Measurements from ENCODE around the gene CHI3L1. TPM values are rescaled to one million over a fixed set of nuclear protein-coding genes. Genes with fewer than 3 reads are reported as not detected.

The CHI3L1 gene
- total RNA-seq, 1 experiment from 2014 or later = not detected

DNA sequence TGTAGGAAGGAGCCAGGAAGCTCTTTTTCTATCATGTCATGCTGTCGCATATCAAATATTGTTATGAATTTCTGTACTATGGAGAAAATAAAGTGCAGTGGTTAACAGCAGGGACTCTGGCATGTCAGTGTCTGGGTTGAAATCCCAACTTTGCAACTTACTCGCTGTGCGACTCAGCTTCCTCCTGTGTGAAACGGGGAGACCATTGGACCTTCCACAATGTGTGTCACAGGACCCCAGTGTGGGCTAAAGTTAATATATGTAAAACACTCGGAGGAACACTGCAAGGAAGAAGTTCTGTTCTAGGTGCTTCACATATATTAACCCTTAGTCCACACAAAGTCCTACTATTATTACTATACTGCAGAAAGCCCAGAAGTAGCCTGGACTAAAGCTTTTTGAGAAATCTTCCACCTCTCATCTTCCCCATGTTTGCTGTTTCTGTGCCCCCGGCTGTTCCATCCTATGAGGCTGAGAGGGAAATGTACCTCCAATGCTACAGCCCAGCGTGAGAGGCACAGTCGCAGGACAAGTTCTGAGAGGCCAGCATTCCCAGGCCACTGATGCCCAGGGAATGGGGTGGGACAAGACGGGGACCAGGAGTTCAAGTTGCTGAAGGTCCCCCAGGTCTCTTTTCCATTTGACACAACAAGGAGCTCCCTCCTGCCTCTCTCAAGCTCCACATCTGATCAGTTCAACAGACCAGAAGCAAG lies 41.0 kb upstream of the CHI3L1 start:
- no CpG with 5 or more reads among the region's 9 CpGs for WGBS (ENCODE audit: extremely low coverage, insufficient read length, low lambda C conversion rate)

More for the DNA sequence above, 41.0 kb upstream of the CHI3L1 start:
- Histone ChIP-seq H4K91ac (ENCODE audit: insufficient read length, low read depth, low read length) (no peak overlapping the region), H3K4ac (ENCODE audit: low read depth, low read length) (no peak overlapping the region), H2BK5ac (ENCODE audit: insufficient read length, low read length) (no peak overlapping the region), H3T11ph (ENCODE audit: low read length) (no peak overlapping the region), H2BK120ac (ENCODE audit: low read depth, low read length, poor library complexity, severe bottlenecking) (no peak overlapping the region), H2BK15ac (ENCODE audit: low read depth, low read length) (no peak overlapping the region), H3K27ac (ENCODE audit: insufficient read length, low read depth, low read length) (no peak overlapping the region), H3K23ac (ENCODE audit: insufficient read length, low read depth, low read length) (no peak overlapping the region), H2BK20ac (ENCODE audit: low read depth, low read length, poor library complexity, severe bottlenecking) (no peak overlapping the region), H4K5ac (ENCODE audit: insufficient read length, low read depth, low read length) (no peak overlapping the region), H3K79me1 (ENCODE audit: insufficient read depth, low read depth, low read length, poor library complexity, severe bottlenecking) (no peaks in the 10 kb centered on the region), H2BK12ac (ENCODE audit: insufficient read length, low read depth, low read length) (no peak overlapping the region), H3K4me1 (ENCODE audit: insufficient read depth, low read length) (no peaks in the 10 kb centered on the region), H2AK5ac (ENCODE audit: insufficient read length, low read length) (no peak overlapping the region), H3K56ac (ENCODE audit: insufficient read length, low read depth, low read length) (no peak overlapping the region), H3K27me3 (ENCODE audit: insufficient read depth, low read length) (no peaks in the 10 kb centered on the region), H4K20me1 (ENCODE audit: control insufficient read depth, insufficient read depth, insufficient read length) (no peaks in the 10 kb centered on the region), H3K14ac (ENCODE audit: insufficient read depth, low read length) (no peak overlapping the region), H3K79me2 (ENCODE audit: insufficient read depth, low read length) (no peaks in the 10 kb centered on the region), H3K18ac (ENCODE audit: insufficient read length, low read depth, low read length) (no peak overlapping the region), H4K8ac (replicated peaks; ENCODE audit: insufficient read length, low read depth, low read length) (no peak overlapping the region), H3K4me2 (ENCODE audit: insufficient read depth, insufficient read length, low read length) (no peak overlapping the region), H2AFZ (ENCODE audit: low read length) (no peak overlapping the region), H3K9me3 (ENCODE audit: control insufficient read depth, low read depth, low read length) (no peaks in the 10 kb centered on the region), H3K9ac (ENCODE audit: extremely low read depth, insufficient read length, low read length) (no peak overlapping the region), H3K23me2 (ENCODE audit: insufficient read length, low read depth, low read length, poor library complexity, severe bottlenecking) (no peaks in the 10 kb centered on the region)
- H3K36me3 Mint-ChIP-seq (ENCODE audit: insufficient read depth in 1 of 3, low read depth in 3 of 3) = no peaks in the 10 kb centered on the region; a peak in 1 of 7 replicates
- H3K4me1 Mint-ChIP-seq = no peaks in the 10 kb centered on the region
- no peak overlapping the region for H3K4me3 Mint-ChIP-seq
- H3K27me3 Mint-ChIP-seq (ENCODE audit: low read depth) = peaks cover 46% of the 10 kb centered on the region
- peaks cover 0 to 1% of the 10 kb centered on the region in 2 experiments; a peak in 1 of 5 replicates for H3K9me3 Mint-ChIP-seq
- TF ChIP-seq, protein P1, sequence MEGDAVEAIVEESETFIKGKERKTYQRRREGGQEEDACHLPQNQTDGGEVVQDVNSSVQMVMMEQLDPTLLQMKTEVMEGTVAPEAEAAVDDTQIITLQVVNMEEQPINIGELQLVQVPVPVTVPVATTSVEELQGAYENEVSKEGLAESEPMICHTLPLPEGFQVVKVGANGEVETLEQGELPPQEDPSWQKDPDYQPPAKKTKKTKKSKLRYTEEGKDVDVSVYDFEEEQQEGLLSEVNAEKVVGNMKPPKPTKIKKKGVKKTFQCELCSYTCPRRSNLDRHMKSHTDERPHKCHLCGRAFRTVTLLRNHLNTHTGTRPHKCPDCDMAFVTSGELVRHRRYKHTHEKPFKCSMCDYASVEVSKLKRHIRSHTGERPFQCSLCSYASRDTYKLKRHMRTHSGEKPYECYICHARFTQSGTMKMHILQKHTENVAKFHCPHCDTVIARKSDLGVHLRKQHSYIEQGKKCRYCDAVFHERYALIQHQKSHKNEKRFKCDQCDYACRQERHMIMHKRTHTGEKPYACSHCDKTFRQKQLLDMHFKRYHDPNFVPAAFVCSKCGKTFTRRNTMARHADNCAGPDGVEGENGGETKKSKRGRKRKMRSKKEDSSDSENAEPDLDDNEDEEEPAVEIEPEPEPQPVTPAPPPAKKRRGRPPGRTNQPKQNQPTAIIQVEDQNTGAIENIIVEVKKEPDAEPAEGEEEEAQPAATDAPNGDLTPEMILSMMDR (conservative IDR thresholded peaks at IDR 0.05) = no peak
- no peak overlapping the region; a peak in 1 of 7 replicates for H3K27ac Mint-ChIP-seq
- DNase-seq = no peak
